WI38 (cell line): ENCODE measurements around the gene PBXIP1.

Experiments
- H3K4me3 ChIP-seq: 2 replicates; pipeline ENCODE4 v1.5.1; 2011; ENCODE audit warnings: low read depth, mild to moderate bottlenecking, control low read depth, low read length
- CTCF ChIP-seq: IDR thresholded peaks from 2 replicates; pipeline ENCODE4 v1.5.1; 2012; ENCODE audit warnings: low read depth, mild to moderate bottlenecking, control low read depth, low read length

The PBXIP1 gene

GRCh38 chr1:154940651-154941194, 15.2 kb downstream of the PBXIP1 start:
- no peak for TF ChIP-seq CTCF
- no peak overlapping the region for H3K4me3 ChIP-seq

DNA sequence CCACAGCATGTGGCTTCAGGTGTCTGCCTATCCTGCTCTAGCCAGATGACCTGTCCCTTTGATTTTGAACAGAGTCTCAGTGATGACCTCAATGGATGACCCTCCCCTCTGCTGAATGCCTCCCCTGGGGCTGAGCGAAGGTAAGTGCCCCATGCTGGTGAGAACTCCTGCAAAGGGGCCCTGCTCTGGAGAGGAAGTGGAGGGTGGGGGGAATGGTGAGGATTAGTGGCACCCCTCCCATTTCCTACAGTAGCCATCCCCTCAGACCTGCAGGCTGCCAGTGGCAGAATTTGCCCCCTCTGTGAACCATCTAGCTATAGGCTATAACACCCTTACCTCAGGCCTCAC, 15.7 kb downstream of the PBXIP1 start:
- H3K4me3 ChIP-seq, result no peak overlapping the region
- no peak for TF ChIP-seq CTCF

DNA sequence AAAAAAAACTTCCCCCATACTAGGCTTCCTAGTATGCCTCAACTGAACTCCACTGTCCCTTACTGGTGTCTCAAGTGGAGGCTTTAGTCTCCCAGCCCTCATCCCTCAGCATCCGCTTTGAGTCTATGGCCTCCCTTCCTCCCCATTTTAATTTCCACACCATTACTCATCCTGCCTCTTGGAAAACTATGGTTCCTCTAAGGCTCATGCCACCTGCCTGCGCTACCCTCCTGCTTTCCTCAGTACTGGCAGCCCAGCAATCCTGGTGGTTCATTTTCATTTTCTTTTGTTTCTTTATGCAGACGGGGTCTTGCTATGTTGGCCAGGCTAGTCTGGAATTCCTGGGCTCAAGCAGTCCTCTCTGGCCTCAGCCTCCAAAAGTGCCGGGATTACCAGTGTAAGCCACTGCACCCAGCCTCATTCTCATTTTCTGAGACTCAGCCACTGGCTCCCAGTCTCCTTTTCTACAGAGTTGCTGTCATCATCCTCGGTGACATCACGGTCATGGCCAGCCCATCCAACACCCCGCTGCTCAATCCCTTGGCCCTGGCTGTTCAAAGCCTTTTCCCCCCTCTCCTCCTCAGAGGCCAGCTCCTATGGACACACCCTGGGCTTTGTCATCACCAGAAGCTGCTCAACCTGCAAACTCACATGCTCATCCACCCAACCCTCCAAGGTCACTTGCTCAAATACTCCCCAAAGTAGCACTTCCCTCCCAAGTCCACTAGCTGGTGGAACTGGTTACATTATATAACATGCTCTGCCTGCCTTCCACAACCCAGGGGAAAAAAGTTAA, 17.1 kb downstream of the PBXIP1 start:
- no peak for TF ChIP-seq CTCF

GRCh38 chr1:154937988-154938386, 17.9 kb downstream of the PBXIP1 start:
- TF ChIP-seq CTCF, result no peak
- H3K4me3 ChIP-seq, result peak overlapping the region; percentile 80

More for the DNA sequence above, 17.1 kb downstream of the PBXIP1 start:
- H3K4me3 ChIP-seq, result no peak overlapping the region

DNA sequence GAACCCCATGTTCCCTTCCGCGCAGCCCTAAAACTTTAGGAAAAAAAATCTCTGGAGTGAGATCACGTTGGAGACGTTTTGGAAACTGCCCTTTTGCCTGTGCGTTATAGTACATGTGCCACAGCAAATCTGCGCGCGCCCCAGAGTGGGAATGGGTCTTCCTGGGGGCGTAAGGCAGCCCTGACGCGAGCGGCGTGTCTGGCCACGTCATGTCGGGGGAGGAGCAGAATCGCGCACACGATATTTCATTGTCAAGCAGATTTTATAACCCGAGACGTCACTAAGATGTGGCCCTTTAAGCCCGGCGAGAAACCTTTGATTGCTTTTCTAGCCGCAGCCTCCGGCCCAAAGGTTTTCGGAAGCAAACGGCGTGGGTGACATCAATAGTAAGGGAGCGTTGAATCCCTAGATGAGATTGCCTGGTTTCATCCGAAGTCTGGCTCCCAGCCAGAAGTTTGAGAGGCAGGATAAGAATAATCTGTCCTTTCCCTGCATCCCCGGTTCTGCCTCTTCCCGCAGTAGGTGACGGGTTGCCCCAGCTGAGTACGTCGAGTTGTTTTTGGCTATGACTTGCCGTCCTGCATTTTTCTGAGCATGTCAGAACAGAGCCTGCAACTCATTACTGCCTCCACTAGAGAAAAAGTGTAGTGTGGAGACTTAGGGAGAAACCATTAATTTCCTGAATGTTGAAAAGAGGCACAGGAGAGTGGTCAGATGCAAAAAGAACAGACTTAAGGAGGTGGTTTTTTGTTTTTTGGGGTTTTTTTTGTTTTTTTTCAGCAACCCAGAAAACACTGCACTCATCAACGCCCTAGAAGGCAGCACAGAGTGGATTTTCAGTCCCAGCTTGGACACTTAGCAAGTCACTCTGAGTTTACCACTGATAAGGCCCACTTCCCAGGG, 18.6 kb downstream of the PBXIP1 start:
- no peak for TF ChIP-seq CTCF
- H3K4me3 ChIP-seq, result peak overlapping the region; percentile 80

- no peak for TF ChIP-seq CTCF
- peak within 1 kb of the TSS; percentile 80 for H3K4me3 ChIP-seq
These were observed 19.3 kb downstream of the PBXIP1 start, which contains the start of gene PMVK for GRCh38 chr1:154936555-154937084. Gene PMVK, minus strand, starts transcription at chr1:154936719. Its CDS starts 34 bp downstream, at chr1:154936685.
